Measurements from ENCODE around the gene MTMR4. TPM values are rescaled to one million over a fixed set of nuclear protein-coding genes. Genes with fewer than 3 reads are reported as not detected.

MTMR4 gene
- polyA plus RNA-seq, 1 donor from 2014 or later, result 124 TPM

- Histone ChIP-seq H3K9ac (ENCODE audit: low read length) (no peak overlapping the region), H2AFZ (ENCODE audit: low read depth, low read length) (no peak overlapping the region), H3K4me2 (ENCODE audit: low read length) (no peak overlapping the region), H3K9me2 (ENCODE audit: insufficient read depth, low read length) (no peaks in the 10 kb centered on the region), H3K36me3 (ENCODE audit: insufficient read depth, low read length) (no peaks in the 10 kb centered on the region), H3K9me3 (ENCODE audit: low read length) (no peaks in the 10 kb centered on the region), H4K20me1 (ENCODE audit: insufficient read depth) (no peaks in the 10 kb centered on the region), H3K27me3 (ENCODE audit: insufficient read depth, low read depth, low read length) (peaks cover 16% of the 10 kb centered on the region), H3K27ac (ENCODE audit: low read length) (no peak overlapping the region), H3F3A (ENCODE audit: insufficient read depth, low read length, poor library complexity, severe bottlenecking) (no peaks in the 10 kb centered on the region), H3K79me2 (replicated peaks; ENCODE audit: insufficient read depth, low read length) (no peaks in the 10 kb centered on the region), H3K4me3 (ENCODE audit: low read length) (no peak overlapping the region)
- TF ChIP-seq REST (IDR thresholded peaks at IDR 0.05; ENCODE audit: borderline replicate concordance) (no peak), EP300 (conservative IDR thresholded peaks at IDR 0.05; ENCODE audit: poor library complexity, severe bottlenecking) (no peak), SMC3 (conservative IDR thresholded peaks at IDR 0.05; ENCODE audit: poor library complexity) (no peak), EZH2 (IDR thresholded peaks at IDR 0.05; ENCODE audit: borderline replicate concordance, insufficient read depth, low read length, poor library complexity, severe bottlenecking) (no peak), RAD21 (conservative IDR thresholded peaks at IDR 0.05) (no peak), CTCF (IDR thresholded peaks at IDR 0.05; ENCODE audit: poor library complexity, severe bottlenecking) (no peak), POLR2AphosphoS5 (IDR thresholded peaks at IDR 0.05) (no peak), MXI1 (conservative IDR thresholded peaks at IDR 0.05; ENCODE audit: poor library complexity, severe bottlenecking) (no peak), TAF1 (IDR thresholded peaks at IDR 0.05; ENCODE audit: low read depth) (no peak)
These were observed 14.0 kb upstream of the MTMR4 start for GRCh38 chr17:58528443-58528842.

- Histone ChIP-seq H3F3A (ENCODE audit: insufficient read depth, low read length, poor library complexity, severe bottlenecking) (no peaks in the 10 kb centered on the region), H3K9me2 (ENCODE audit: insufficient read depth, low read length) (no peaks in the 10 kb centered on the region), H3K4me2 (ENCODE audit: low read length) (no peak overlapping the region), H3K4me3 (ENCODE audit: low read length) (no peak overlapping the region), H2AFZ (ENCODE audit: low read depth, low read length) (no peak overlapping the region), H3K9ac (ENCODE audit: low read length) (no peak overlapping the region), H3K36me3 (ENCODE audit: insufficient read depth, low read length) (no peaks in the 10 kb centered on the region), H3K79me2 (replicated peaks; ENCODE audit: insufficient read depth, low read length) (no peaks in the 10 kb centered on the region), H3K9me3 (ENCODE audit: low read length) (no peaks in the 10 kb centered on the region), H3K27ac (ENCODE audit: low read length) (no peak overlapping the region), H3K27me3 (ENCODE audit: insufficient read depth, low read depth, low read length) (peaks cover 16% of the 10 kb centered on the region), H4K20me1 (ENCODE audit: insufficient read depth) (no peaks in the 10 kb centered on the region)
- TF ChIP-seq EZH2 (IDR thresholded peaks at IDR 0.05; ENCODE audit: borderline replicate concordance, insufficient read depth, low read length, poor library complexity, severe bottlenecking) (no peak), REST (IDR thresholded peaks at IDR 0.05; ENCODE audit: borderline replicate concordance) (no peak), MXI1 (conservative IDR thresholded peaks at IDR 0.05; ENCODE audit: poor library complexity, severe bottlenecking) (no peak), TAF1 (IDR thresholded peaks at IDR 0.05; ENCODE audit: low read depth) (no peak), POLR2AphosphoS5 (IDR thresholded peaks at IDR 0.05) (no peak), SMC3 (conservative IDR thresholded peaks at IDR 0.05; ENCODE audit: poor library complexity) (no peak), EP300 (conservative IDR thresholded peaks at IDR 0.05; ENCODE audit: poor library complexity, severe bottlenecking) (no peak), CTCF (IDR thresholded peaks at IDR 0.05; ENCODE audit: poor library complexity, severe bottlenecking) (no peak), RAD21 (conservative IDR thresholded peaks at IDR 0.05) (no peak)
These were observed 13.5 kb upstream of the MTMR4 start for GRCh38 chr17:58527949-58528348.

Data from neural cell (in vitro differentiated cells).